HCT116 (cell line): ENCODE measurements around the gene C11orf98. TPM values are rescaled to one million over a fixed set of nuclear protein-coding genes. Genes with fewer than 3 reads are reported as not detected.
"Not testable (repeated sequence)": the region's sequence is repeated elsewhere in the genome, so short reads cannot be mapped to it uniquely, and the experiment has no call there.

ENCODE experiments used
- ATAC-seq: fragments of 200-7000 bp; cut with Tn5 transposase; 2 replicates; pipeline ENCODE4 v1.9.1; 2020; ENCODE audit warnings: mild to moderate bottlenecking, moderate library complexity
- BruUV-seq: library from RNA; stranded (reverse); fragments of 400-500 nt; replicated peaks from 2 replicates; lab custom pipeline; 2021; lab: Mats Ljungman, UMichigan
- CTCF ChIA-PET: fragments of 300-600 bp; sonication (Branson Sonifier 250); formaldehyde crosslinking; loops from one replicate; lab custom pipeline; 2021; ENCODE audit warnings: antibody characterized with exemption; lab: Charles Lee
- POLR2A ChIA-PET: fragments of 300-600, 350-600 bp; sonication (Branson Sonifier 250); formaldehyde crosslinking; loops from one replicate; lab custom pipeline; 2021; ENCODE audit warnings: antibody characterized with exemption; lab: Charles Lee
- RAD21 ChIA-PET, 2 experiments: fragments of 300-600 bp; sonication (Branson Sonifier 250); formaldehyde crosslinking; loops; one replicate each; lab custom pipeline; 2023; ENCODE audit warnings: low total read pairs in 2 of 2; ENCODE audit not compliant: uncharacterized antibody in 2 of 2, unreplicated experiment in 2 of 2, low non-redundant PET in 1 of 2; lab: Charles Lee
- DNase-seq: peaks from one replicate; pipeline ENCODE4 v3.0.0-alpha.2; 2010; ENCODE audit warnings: low read depth, low spot score
- H2AFZ ChIP-seq: fragments of 200-600 bp; shearing (Covaris generic), sonication (generic); 2 replicates; pipeline ENCODE4 v1.6.1; 2017; ENCODE audit warnings: low read depth, mixed run types, mixed read lengths, antibody characterized with exemption, low read length; ENCODE audit not compliant: poor library complexity, severe bottlenecking
- H3K27ac ChIP-seq: 2 replicates; pipeline ENCODE4 v1.5.1; 2012; ENCODE audit warnings: low read depth, low read length
- H3K27me3 ChIP-seq: fragments of 200-600 bp; sonication (generic); 2 replicates; pipeline ENCODE4 v1.6.1; 2016; ENCODE audit warnings: mixed run types, low read length, mixed read lengths; ENCODE audit not compliant: insufficient read depth
- H3K36me3 ChIP-seq, 2 experiments: fragments of 200-500 bp in 1 of 2; fragments of 200-600 bp in 1 of 2; sonication (Bioruptor generic) in 1 of 2; sonication (generic) in 1 of 2; 2 replicates each; pipeline versions ENCODE4 v1.5.1 to v1.6.1; 2014 to 2016; ENCODE audit warnings: low read length in 2 of 2, inconsistent platforms in 1 of 2, mixed read lengths in 1 of 2, mixed run types in 1 of 2; ENCODE audit not compliant: insufficient read depth in 2 of 2, control insufficient read depth in 1 of 2
- H3K4me1 ChIP-seq, 2 experiments: fragments of 200-600 bp in 1 of 2; sonication (generic) in 1 of 2; 2 replicates each; pipeline versions ENCODE4 v1.5.1 to v1.6.1; 2012 to 2017; ENCODE audit warnings: low read length in 2 of 2, inconsistent platforms in 1 of 2, mild to moderate bottlenecking in 1 of 2, mixed read lengths in 1 of 2, mixed run types in 1 of 2, moderate library complexity in 1 of 2; ENCODE audit not compliant: insufficient read depth in 2 of 2, control insufficient read depth in 1 of 2
- H3K4me2 ChIP-seq: fragments of 200-600 bp; sonication (generic); 2 replicates; pipeline ENCODE4 v1.6.1; 2017; ENCODE audit warnings: mixed run types, low read length, mixed read lengths
- H3K4me3 ChIP-seq, 2 experiments: fragments of 200-600 bp in 1 of 2; sonication (generic) in 1 of 2; replicated peaks in 1 of 2; 2 replicates each; pipeline ENCODE4 v1.5.1; 2011 to 2016; ENCODE audit warnings: low read length in 2 of 2, control low read depth in 1 of 2, low read depth in 1 of 2, mild to moderate bottlenecking in 1 of 2, mixed read lengths in 1 of 2, mixed run types in 1 of 2
- H3K79me2 ChIP-seq: fragments of 200-600 bp; sonication (generic); 2 replicates; pipeline ENCODE4 v1.6.1; 2017; ENCODE audit warnings: mild to moderate bottlenecking, mixed run types, low read length, moderate library complexity, mixed read lengths; ENCODE audit not compliant: insufficient read depth
- H3K9ac ChIP-seq: fragments of 200-600 bp; sonication (generic); 2 replicates; pipeline ENCODE4 v1.6.1; 2016; ENCODE audit warnings: low read length, mixed read lengths
- H3K9me2 ChIP-seq: fragments of 200-600 bp; sonication (generic), shearing (Covaris generic); 2 replicates; pipeline ENCODE4 v1.6.1; 2017; ENCODE audit warnings: mixed run types, mild to moderate bottlenecking, moderate library complexity; ENCODE audit not compliant: insufficient read depth
- H3K9me3 ChIP-seq, 2 experiments: fragments of 200-500 bp in 1 of 2; fragments of 200-600 bp in 1 of 2; sonication (Bioruptor generic) in 1 of 2; sonication (generic) in 1 of 2; 2 replicates each; pipeline ENCODE4 v1.6.1; 2014 to 2017; ENCODE audit warnings: low read length in 2 of 2, mixed read lengths in 2 of 2, inconsistent platforms in 1 of 2, low read depth in 1 of 2, mild to moderate bottlenecking in 1 of 2, mixed run types in 1 of 2, moderate library complexity in 1 of 2; ENCODE audit not compliant: control insufficient read depth in 1 of 2, insufficient read depth in 1 of 2
- H4K20me1 ChIP-seq: fragments of 200-600 bp; sonication (generic), shearing (Covaris generic); 2 replicates; pipeline ENCODE4 v1.6.1; 2017; ENCODE audit warnings: mixed run types, mild to moderate bottlenecking, moderate library complexity; ENCODE audit not compliant: insufficient read depth
- ATF3 ChIP-seq: IDR thresholded peaks from 2 replicates; pipeline ENCODE4 v1.6.1; 2012
- EGR1 ChIP-seq: IDR thresholded peaks from 2 replicates; pipeline ENCODE4 v1.6.1; 2012; ENCODE audit warnings: low read depth
- EZH2phosphoT487 ChIP-seq: fragments of 200-600 bp; IDR thresholded peaks from 2 replicates; pipeline ENCODE4 v1.6.1; 2018; ENCODE audit warnings: antibody characterized with exemption, borderline replicate concordance
- FOSL1 ChIP-seq: IDR thresholded peaks from 2 replicates; pipeline ENCODE4 v1.6.1; 2012; ENCODE audit warnings: low read depth
- MAX ChIP-seq: IDR thresholded peaks from 2 replicates; pipeline ENCODE4 v1.6.1; 2012
- POLR2A ChIP-seq: IDR thresholded peaks from 2 replicates; pipeline ENCODE4 v1.7.0; 2011; ENCODE audit warnings: borderline replicate concordance; ENCODE audit not compliant: insufficient read depth, insufficient read length; ENCODE audit errors: extremely low read depth
- POLR2AphosphoS5 ChIP-seq: IDR thresholded peaks from 2 replicates; pipeline ENCODE4 v1.6.1; 2011; ENCODE audit warnings: mild to moderate bottlenecking, low read depth, low read length, moderate library complexity
- SP1 ChIP-seq: IDR thresholded peaks from 2 replicates; pipeline ENCODE4 v1.6.1; 2012; ENCODE audit warnings: low read depth
- SRF ChIP-seq: IDR thresholded peaks from 2 replicates; pipeline ENCODE4 v1.6.1; 2012; ENCODE audit warnings: low read depth
- YY1 ChIP-seq: IDR thresholded peaks from 2 replicates; pipeline ENCODE4 v1.6.1; 2011; ENCODE audit warnings: low read length, low read depth, moderate library complexity, mild to moderate bottlenecking; ENCODE audit not compliant: insufficient replicate concordance; ENCODE audit errors: extremely low read depth
- ZNF274 ChIP-seq: fragments of 200-500 bp; sonication (Bioruptor generic); IDR thresholded peaks from 2 replicates; pipeline ENCODE4 v1.6.1; 2014; ENCODE audit warnings: mild to moderate bottlenecking, low read depth, low read length, inconsistent platforms
- intact Hi-C: fragments of 100-400 bp; cut with micrococcal nuclease; formaldehyde crosslinking; loops from 2 replicates; pipeline ENCODE4 v1.10.0; 2022
- total RNA-seq: library from RNA; stranded (reverse); gene quantifications from one replicate; pipeline ENCODE4 v1.2.1, GENCODE V29; 2021; ENCODE audit not compliant: unreplicated experiment
- TF ChIP-seq, protein P1 (sequence below), 3 experiments: fragments of 200-600 bp in 1 of 3; sonication (generic) in 1 of 3; IDR thresholded peaks in 2 of 3; conservative IDR thresholded peaks in 1 of 3; 2 replicates each; pipeline ENCODE4 v1.5.1; 2012 to 2017; ENCODE audit warnings: low read depth in 2 of 3, low read length in 2 of 3, antibody characterized with exemption in 1 of 3, borderline replicate concordance in 1 of 3, control low read depth in 1 of 3, mild to moderate bottlenecking in 1 of 3, mixed read lengths in 1 of 3, mixed run types in 1 of 3, moderate library complexity in 1 of 3; ENCODE audit not compliant: insufficient read depth in 1 of 3

Gene C11orf98
- total RNA-seq, 1 experiment from 2014 or later: 121 TPM

GRCh38 chr11:62693624-62694023 is 28.6 kb upstream of the C11orf98 start:
- H3K79me2 ChIP-seq, DNase-seq, H3K9me2 ChIP-seq, H3K4me3 ChIP-seq, H3K27me3 ChIP-seq, H2AFZ ChIP-seq, BruUV-seq, H3K27ac ChIP-seq, H3K4me1 ChIP-seq, ATAC-seq, H3K9ac ChIP-seq, H4K20me1 ChIP-seq, H3K4me2 ChIP-seq, H3K9me3 ChIP-seq: not testable (repeated sequence)
- peaks cover 19 to 30% of the 10 kb centered on the region in 2 experiments; a peak in 3 of 4 replicates for H3K36me3 ChIP-seq
- ChIA-PET CTCF (interaction anchor here (0.8 to 3.7 kb wide), 4 partner anchors 9 to 299 kb away, joined by 4 to 15 read pairs (median 7); no protein-coding TSS in a partner anchor), POLR2A (interaction anchor here (2.0 kb wide), 1 partner anchor 29 kb away, joined by 6 read pairs; the partner anchor contains the start of genes C11orf98 and CSKMT), RAD21 (interaction anchor here in 1 of 2 experiments (0.7 kb wide), 1 partner anchor 95 kb away, joined by 3 read pairs; no protein-coding TSS in a partner anchor)
- intact Hi-C loops: loop anchor here (2.0 to 5.0 kb wide), 2 partner anchors 13 to 296 kb away; no protein-coding TSS in a partner anchor

DNA sequence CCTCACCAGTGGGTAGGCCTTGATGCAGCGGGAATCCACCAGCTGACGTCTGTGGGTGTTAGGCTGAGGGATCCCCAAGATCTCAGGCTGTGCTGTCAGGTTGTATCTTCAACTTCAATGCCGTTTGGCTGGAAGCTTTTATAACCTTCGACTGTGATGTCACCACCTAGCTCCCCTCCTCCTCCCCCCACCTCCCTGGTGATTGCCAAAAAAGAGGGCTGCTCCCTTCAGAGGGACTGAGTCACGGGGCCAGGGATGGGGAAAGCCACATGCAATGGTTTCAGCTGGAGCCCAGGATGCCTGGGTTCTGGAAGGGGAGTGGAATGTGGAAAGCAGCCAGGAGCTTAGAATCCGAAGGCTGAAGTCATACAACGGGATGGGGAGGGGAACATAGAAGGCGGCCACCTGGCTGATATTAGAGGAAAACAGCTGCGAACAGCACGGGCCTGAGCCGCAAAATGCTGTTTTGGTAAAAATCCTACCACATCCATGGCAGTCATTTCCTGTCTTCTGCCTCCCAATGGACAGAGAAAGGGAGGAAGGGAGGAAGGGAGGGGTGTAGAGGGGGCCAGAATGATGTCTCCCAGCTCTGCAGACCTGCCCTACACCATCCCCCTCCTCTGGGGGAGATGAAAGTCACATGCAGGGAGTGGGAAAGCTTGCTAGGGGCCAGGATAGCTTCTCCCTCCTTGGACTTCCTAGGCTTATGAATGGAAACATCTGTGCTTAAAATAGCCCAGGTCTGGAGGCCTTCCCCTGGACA is 24.6 kb upstream of the C11orf98 start, which contains the start of gene LRRN4CL:
Gene LRRN4CL (minus strand): TSS at position 110 of the 763 bp plus-strand sequence. CDS start 1,022 bp downstream, outside the sequence.
- POLR2A ChIA-PET: interaction anchor here (1.2 to 1.3 kb wide), 2 partner anchors 16 to 25 kb away, joined by 3 to 4 read pairs; partner anchors contain the start of genes C11orf98 and CSKMT
- CTCF ChIA-PET: interaction anchor here (1.8 kb wide), 1 partner anchor 9 kb away, joined by 6 read pairs; no protein-coding TSS in a partner anchor

More for the DNA sequence above, 24.6 kb upstream of the C11orf98 start, which contains the start of gene LRRN4CL:
- no peak for DNase-seq
- intact Hi-C loops: loop anchor here (5.0 kb wide), 1 partner anchor 292 kb away; no protein-coding TSS in a partner anchor
- Histone ChIP-seq H3K9me3 (no peaks in the 10 kb centered on the region), H3K9ac (no peak within 1 kb of the TSS), H4K20me1 (no peaks in the 10 kb centered on the region), H3K27ac (no peak within 1 kb of the TSS), H3K79me2 (no peaks in the 10 kb centered on the region), H3K36me3 (peaks cover 19 to 30% of the 10 kb centered on the region in 2 experiments; a peak in 3 of 4 replicates), H3K9me2 (no peaks in the 10 kb centered on the region), H3K4me1 (no peaks in the 10 kb centered on the region), H3K4me2 (no peak within 1 kb of the TSS), H2AFZ (no peak within 1 kb of the TSS), H3K4me3 (no peak within 1 kb of the TSS), H3K27me3 (no peaks in the 10 kb centered on the region)
- RAD21 ChIA-PET: no interaction called here
- BruUV-seq: no TSS peak
- TF ChIP-seq FOSL1: no peak
- TF ChIP-seq MAX: no peak
- no peak for TF ChIP-seq SP1
- TF ChIP-seq POLR2AphosphoS5: no peak
- TF ChIP-seq EZH2phosphoT487: no peak
- TF ChIP-seq, protein P1, sequence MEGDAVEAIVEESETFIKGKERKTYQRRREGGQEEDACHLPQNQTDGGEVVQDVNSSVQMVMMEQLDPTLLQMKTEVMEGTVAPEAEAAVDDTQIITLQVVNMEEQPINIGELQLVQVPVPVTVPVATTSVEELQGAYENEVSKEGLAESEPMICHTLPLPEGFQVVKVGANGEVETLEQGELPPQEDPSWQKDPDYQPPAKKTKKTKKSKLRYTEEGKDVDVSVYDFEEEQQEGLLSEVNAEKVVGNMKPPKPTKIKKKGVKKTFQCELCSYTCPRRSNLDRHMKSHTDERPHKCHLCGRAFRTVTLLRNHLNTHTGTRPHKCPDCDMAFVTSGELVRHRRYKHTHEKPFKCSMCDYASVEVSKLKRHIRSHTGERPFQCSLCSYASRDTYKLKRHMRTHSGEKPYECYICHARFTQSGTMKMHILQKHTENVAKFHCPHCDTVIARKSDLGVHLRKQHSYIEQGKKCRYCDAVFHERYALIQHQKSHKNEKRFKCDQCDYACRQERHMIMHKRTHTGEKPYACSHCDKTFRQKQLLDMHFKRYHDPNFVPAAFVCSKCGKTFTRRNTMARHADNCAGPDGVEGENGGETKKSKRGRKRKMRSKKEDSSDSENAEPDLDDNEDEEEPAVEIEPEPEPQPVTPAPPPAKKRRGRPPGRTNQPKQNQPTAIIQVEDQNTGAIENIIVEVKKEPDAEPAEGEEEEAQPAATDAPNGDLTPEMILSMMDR (IDR thresholded peaks at IDR 0.05 in 2 of 3, conservative IDR thresholded peaks at IDR 0.05 in 1 of 3; ENCODE audit: borderline replicate concordance in 1 of 3, insufficient read depth in 1 of 3, low read depth in 2 of 3, low read length in 2 of 3): no peak
- no peak for TF ChIP-seq POLR2A
- TF ChIP-seq SRF: no peak
- no peak for TF ChIP-seq ATF3
- no peak for TF ChIP-seq ZNF274
- no peak for TF ChIP-seq YY1
- TF ChIP-seq EGR1: no peak
- ATAC-seq: no peak
